ENCODE data around the gene INTS3.
"Not testable (repeated sequence)": the region's sequence is repeated elsewhere in the genome, so short reads cannot be mapped to it uniquely, and the experiment has no call there.

The INTS3 gene

GRCh38 chr1:153776845-153777370 is 49.1 kb downstream of the INTS3 start:
- no peak for DNase-seq (ENCODE audit: low read depth, low spot score)

- peak; percentile 46 for DNase-seq (ENCODE audit: low read depth, low spot score)
Observed at GRCh38 chr1:153777648-153778047, 49.8 kb downstream of the INTS3 start.

GRCh38 chr1:153778051-153778823 is 50.4 kb downstream of the INTS3 start:
- no peak for DNase-seq (ENCODE audit: low read depth, low spot score)

- DNase-seq (ENCODE audit: low read depth, low spot score): no peak
Observed at GRCh38 chr1:153778824-153779519, 51.1 kb downstream of the INTS3 start.

DNA sequence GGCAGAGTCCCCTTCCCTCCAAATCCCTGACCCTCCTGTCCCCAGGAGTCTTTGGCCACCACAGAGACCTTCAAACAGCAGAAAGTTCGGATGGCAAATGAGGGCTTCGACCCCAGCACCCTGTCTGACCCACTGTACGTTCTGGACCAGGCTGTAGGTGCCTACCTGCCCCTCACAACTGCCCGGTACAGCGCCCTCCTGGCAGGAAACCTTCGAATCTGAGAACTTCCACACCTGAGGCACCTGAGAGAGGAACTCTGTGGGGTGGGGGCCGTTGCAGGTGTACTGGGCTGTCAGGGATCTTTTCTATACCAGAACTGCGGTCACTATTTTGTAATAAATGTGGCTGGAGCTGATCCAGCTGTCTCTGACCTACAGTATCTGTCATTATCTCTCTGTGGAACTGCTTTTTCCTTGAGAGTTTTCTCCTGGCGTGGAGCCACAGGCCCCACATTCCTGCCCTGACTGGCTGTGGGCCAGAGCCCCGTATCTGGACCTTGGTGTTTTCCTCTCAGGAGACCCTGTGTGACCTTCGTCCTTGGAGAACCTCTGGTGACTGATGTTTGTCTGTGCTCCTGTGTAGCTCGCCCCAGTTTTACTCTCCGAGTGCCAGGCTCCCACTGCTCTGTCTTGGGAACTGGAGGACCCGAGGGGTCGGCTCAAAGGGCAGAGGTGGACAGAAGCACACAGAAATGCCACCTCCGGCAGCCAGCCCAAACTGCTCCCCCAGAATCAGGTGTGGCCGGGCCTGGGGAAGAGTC is 52.1 kb downstream of the INTS3 start:
- DNase-seq (ENCODE audit: low read depth, low spot score): no peak

DNA sequence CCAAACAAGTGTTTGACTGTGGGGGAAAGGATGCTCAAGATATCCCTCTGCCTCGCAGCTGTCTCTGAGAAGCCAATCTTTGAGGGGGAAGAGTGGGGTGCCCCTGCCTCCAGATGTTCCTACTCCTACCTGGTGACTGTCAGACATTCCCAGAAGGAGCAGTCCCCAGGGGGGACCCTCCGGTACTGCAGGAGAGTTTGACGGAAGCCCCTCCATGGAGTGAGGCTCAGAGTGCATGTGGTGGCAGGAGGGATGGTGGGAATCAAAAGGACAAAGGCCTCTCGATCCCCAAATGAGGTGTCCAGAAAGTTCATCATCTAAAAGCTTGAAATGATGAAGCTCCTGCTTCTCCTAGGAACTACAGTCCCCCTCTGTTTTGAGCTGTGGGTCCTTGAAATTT is 52.7 kb downstream of the INTS3 start:
- no peak for DNase-seq (ENCODE audit: low read depth, low spot score)

DNA sequence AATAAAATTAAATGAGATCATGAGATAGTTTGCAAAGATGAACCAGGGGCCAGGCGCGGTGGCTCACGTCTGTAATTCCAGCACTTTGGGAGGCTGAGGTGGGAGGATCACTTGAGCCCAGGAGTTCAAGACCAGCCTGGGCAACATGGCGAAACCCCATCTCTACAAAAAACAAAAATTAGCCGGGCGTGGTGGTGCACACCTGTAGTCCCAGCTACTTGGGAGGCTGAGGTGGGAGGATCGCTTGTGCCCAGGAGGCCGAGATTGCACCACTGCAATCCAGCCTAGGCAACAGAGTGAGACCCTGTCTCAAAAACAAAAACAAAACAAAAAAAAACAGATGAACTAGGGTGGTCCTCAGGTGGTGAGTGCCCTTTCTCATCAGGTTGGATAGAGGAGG is 54.8 kb downstream of the INTS3 start:
- not testable (repeated sequence) for DNase-seq (ENCODE audit: low read depth, low spot score)

- peak; percentile 97 for DNase-seq (ENCODE audit: low read depth, low spot score)
Observed at GRCh38 chr1:153783233-153784190, 55.7 kb downstream of the INTS3 start.

- no peak for DNase-seq (ENCODE audit: low read depth, low spot score)
Observed at GRCh38 chr1:153786038-153786790, 58.4 kb downstream of the INTS3 start.

GRCh38 chr1:153789478-153790034 is 61.7 kb downstream of the INTS3 start:
- no peak for DNase-seq (ENCODE audit: low read depth, low spot score)

DNA sequence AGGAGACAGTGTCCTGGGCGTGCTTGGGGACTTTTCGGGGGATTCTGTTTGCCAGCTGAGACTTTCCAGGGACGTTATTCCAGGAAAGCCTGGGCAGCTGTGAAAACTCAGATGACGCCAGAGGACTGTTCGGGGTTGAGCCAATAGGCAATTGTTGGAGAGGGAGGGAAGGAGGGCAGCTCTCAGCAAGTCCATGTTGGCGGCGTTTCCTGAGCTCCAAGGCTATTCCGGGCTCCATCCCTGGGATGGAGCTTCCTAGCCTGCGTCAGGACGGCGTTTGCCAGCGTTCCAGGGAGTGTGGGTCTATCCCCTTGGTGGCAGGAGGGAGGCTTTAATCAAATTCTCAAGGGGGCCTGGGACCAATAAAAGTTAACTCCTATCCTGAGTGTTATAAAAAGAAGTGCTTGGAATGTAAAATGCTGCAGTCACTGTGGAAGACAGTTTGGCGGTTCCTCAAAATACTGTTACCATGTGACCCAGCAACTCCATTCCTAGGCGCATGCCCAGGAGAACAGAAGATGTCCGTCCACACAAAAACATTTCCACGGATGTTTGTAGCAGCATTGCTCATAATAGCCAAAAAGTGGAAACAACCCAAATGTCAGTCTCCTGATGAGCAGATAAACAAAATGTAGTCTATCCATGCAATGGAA is 62.6 kb downstream of the INTS3 start:
- DNase-seq (ENCODE audit: low read depth, low spot score): no peak

- peak; percentile 61 for DNase-seq (ENCODE audit: low read depth, low spot score)
Observed at GRCh38 chr1:153790966-153791647, 63.3 kb downstream of the INTS3 start.

DNA sequence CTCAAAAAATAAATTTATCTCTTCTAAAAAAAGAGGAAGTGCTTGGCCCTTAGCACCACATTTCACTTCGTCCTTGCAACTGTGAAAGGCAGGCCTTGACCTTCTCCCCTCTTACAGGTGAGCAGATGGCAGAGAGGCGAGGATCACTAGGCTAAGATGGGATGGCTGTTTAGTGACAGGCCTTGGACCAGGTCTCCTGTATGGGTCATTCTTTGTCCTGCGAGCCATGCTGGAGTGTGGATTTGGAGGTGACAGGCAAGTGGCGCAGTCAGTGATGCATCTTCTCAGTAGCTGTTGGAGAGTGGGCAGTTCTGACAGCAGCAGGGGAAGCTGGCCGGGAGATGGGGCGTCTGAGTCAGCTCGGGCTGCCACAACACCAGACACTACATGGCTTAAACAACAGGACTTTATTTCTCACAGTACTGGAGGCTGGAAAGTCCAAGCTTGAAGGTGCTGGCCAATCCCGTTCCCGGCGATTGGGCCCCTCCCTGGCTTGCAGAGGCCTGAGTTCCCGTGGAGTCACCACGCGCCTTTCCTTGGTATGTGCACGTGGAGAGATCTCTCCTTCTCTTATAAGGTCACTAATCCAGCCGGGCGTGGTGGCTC is 63.9 kb downstream of the INTS3 start:
- peak; percentile 40 for DNase-seq (ENCODE audit: low read depth, low spot score)

DNA sequence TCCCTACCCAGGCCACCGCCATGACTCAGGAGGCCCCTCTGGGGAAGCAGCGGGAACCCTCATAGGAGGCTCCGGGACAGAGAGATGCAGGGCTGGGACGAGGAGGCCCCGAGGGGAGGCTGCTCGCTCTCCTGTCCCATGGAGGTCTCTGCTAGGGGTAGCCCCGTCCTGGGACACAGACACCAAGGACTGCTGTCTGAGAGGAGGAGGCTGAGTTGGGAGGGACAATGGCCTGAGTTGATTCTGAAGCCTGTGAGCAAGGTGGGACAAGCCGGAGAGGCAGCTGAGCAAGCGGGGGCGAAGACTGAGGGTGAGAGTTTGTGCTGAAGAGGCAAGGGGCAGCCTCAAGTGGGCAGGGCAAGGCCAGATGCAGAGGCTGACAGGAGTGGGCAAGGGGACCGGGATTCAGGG is 64.8 kb downstream of the INTS3 start:
- DNase-seq (ENCODE audit: low read depth, low spot score): no peak

DNA sequence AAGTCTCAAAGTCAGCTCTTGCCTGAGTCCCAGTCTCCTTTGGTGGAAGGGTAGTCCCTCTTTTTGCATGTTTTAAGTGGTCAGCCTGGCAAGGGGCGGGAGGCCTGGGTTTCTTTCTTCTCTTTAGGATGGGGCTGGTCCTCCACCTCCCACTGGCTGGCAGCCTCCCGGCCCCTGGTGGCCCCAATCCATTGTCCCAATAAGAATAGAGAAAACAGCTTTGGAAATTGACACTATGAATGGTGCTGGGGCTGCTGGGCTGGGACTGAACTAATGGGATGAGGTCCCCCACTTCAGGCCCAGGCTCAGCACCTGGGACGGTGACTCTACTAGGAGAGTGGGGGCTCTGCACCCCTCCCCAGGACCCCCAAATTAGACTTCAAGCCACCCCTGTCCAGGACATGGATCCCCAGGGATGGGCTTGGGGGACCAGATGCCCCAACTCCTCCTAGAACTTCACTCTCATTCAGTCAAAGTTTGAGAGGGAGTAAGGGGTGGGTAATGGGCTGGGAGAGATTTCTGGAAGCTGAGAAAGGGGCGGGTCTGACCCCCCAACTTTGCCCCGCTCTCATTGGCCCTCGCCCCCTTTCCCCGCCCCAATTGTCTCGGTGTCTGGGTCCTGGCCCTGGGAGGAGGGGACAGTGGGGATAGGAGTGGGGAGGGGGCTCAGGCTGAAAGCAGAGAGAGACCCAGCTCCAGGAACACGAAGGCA is 65.6 kb downstream of the INTS3 start:
- DNase-seq (ENCODE audit: low read depth, low spot score): no peak

GRCh38 chr1:153793973-153794615 is 66.2 kb downstream of the INTS3 start:
- DNase-seq (ENCODE audit: low read depth, low spot score): no peak

GRCh38 chr1:153794624-153795329 is 66.9 kb downstream of the INTS3 start:
- DNase-seq (ENCODE audit: low read depth, low spot score): peak; percentile 34
